Measurements from ENCODE around the gene TIMM17A. TPM values are rescaled to one million over a fixed set of nuclear protein-coding genes. Genes with fewer than 3 reads are reported as not detected.
A peak's percentile ranks its signal among the peaks of the same experiment; 100 is the strongest.

Gene TIMM17A
- polyA plus RNA-seq, 3 donors: 27.4 to 50.3 (median 45.4) TPM

DNA sequence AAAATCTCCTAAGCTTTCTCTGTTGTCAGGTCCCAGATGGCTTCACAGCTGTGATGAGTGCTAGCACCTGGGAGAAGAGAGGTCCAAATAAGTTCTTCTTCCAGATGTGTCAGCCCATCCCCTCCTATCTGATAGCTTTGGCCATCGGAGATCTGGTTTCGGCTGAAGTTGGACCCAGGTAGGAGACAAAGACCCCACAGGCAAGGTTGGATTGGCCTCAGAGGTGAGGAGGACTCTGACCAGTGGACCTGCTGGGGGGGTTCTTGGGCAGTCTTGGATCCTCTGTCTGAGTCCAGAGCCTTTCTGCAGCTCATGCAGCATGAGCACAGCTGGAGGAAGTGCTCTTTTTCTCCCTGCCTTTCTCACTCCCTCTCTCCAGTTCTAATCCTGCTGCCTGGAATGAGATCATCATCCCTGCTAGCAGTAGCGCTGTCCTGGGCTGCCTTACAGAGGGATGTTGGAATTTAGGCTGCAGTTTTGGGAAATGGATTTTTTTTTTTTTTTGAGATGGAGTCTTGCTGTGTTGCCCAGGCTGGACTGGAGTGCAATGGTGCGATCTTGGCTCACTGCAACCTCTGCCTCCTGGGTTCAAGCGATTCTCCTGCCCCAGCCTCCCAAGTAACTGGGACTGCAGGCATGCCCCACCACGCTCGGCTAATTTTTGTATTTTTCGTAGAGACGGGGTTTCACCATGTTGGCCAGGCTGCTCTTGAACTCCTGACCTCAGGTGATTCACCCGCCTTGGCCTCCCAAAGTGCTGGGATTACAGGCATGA lies 34.2 kb downstream of the TIMM17A start:
- no peak overlapping the region for H3K4me3 ChIP-seq (replicated peaks in 1 of 3; ENCODE audit: low read depth in 2 of 3, low read length in 3 of 3)
- peaks cover 95% of the 10 kb centered on the region for H4K20me1 ChIP-seq (ENCODE audit: insufficient read depth, low read length)
- Mint-ChIP-seq H3K27me3 (ENCODE audit: low read depth in 3 of 3) (peaks cover 0 to 2% (median 1%) of the 10 kb centered on the region in 3 donors), H3K9me3 (no peaks in the 10 kb centered on the region), H3K36me3 (peaks cover 68 to 88% of the 10 kb centered on the region in 2 donors), H3K27ac (peak overlapping the region in 2 of 7 donors; percentile 2 to 69), H3K4me1 (peaks cover 6% of the 10 kb centered on the region), H3K4me3 (no peak overlapping the region)
- no peak overlapping the region for H2AFZ ChIP-seq (ENCODE audit: insufficient read depth, low read depth, low read length, poor library complexity, severe bottlenecking)
- 100% methylated on average over 3 of the region's 10 CpGs for WGBS (ENCODE audit: insufficient coverage)
- H3K9ac ChIP-seq (ENCODE audit: insufficient read depth, low read length, poor library complexity, severe bottlenecking): no peak overlapping the region
- TF ChIP-seq, protein P1, sequence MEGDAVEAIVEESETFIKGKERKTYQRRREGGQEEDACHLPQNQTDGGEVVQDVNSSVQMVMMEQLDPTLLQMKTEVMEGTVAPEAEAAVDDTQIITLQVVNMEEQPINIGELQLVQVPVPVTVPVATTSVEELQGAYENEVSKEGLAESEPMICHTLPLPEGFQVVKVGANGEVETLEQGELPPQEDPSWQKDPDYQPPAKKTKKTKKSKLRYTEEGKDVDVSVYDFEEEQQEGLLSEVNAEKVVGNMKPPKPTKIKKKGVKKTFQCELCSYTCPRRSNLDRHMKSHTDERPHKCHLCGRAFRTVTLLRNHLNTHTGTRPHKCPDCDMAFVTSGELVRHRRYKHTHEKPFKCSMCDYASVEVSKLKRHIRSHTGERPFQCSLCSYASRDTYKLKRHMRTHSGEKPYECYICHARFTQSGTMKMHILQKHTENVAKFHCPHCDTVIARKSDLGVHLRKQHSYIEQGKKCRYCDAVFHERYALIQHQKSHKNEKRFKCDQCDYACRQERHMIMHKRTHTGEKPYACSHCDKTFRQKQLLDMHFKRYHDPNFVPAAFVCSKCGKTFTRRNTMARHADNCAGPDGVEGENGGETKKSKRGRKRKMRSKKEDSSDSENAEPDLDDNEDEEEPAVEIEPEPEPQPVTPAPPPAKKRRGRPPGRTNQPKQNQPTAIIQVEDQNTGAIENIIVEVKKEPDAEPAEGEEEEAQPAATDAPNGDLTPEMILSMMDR (IDR thresholded peaks at IDR 0.05): no peak
- no peaks in the 10 kb centered on the region for H3K27me3 ChIP-seq (ENCODE audit: control insufficient read depth in 2 of 2, insufficient read depth in 2 of 2, low read length in 2 of 2)
- H3K4me2 ChIP-seq (replicated peaks; ENCODE audit: extremely low read depth, low read length, poor library complexity, severe bottlenecking): no peak overlapping the region
- peaks cover 67 to 83% of the 10 kb centered on the region in 2 donors for H3K36me3 ChIP-seq (replicated peaks in 1 of 2; ENCODE audit: control insufficient read depth in 1 of 2, insufficient read depth in 2 of 2, low read length in 2 of 2)
- H3K27ac ChIP-seq (ENCODE audit: low read depth in 1 of 2, low read length in 2 of 2): no peak overlapping the region
- H3K4me1 ChIP-seq (ENCODE audit: control insufficient read depth in 1 of 2, insufficient read depth in 2 of 2, low read length in 2 of 2): no peaks in the 10 kb centered on the region
- peaks cover 48% of the 10 kb centered on the region for H3K79me2 ChIP-seq (ENCODE audit: insufficient read depth, low read length)
- H3K9me3 ChIP-seq (replicated peaks in 1 of 2; ENCODE audit: control insufficient read depth in 1 of 2, insufficient read depth in 1 of 2, low read length in 2 of 2): no peaks in the 10 kb centered on the region
- DNase-seq: no peak
- intact Hi-C loops (cut with micrococcal nuclease): no loop called here

DNA sequence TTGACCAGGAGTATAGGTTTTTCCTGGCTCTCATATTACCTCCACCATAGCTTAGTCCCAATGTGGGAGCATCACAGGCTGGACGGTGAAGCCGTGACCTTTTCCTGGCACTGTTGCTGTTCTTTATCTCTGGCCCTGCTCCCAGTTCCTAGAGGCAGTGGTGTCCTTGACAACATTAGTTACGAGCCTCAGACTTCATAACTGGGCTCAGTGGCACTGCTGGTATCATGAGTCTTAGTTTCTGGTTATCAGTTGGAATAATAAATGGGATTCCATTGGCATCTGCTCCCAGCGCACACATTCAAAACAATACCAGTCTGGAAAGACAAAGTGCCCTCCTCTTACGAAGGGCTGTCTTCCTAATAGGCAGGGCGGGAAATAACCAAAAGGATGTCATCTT lies 35.1 kb downstream of the TIMM17A start:
- no peak overlapping the region for H3K27ac Mint-ChIP-seq
- Histone ChIP-seq H3K36me3 (replicated peaks in 1 of 2; ENCODE audit: control insufficient read depth in 1 of 2, insufficient read depth in 2 of 2, low read length in 2 of 2) (peaks cover 71 to 92% of the 10 kb centered on the region in 2 donors), H3K27me3 (ENCODE audit: control insufficient read depth in 2 of 2, insufficient read depth in 2 of 2, low read length in 2 of 2) (no peaks in the 10 kb centered on the region), H3K9me3 (replicated peaks in 1 of 2; ENCODE audit: control insufficient read depth in 1 of 2, insufficient read depth in 1 of 2, low read length in 2 of 2) (no peaks in the 10 kb centered on the region), H3K9ac (ENCODE audit: insufficient read depth, low read length, poor library complexity, severe bottlenecking) (no peak overlapping the region), H3K27ac (ENCODE audit: low read depth in 1 of 2, low read length in 2 of 2) (no peak overlapping the region), H3K79me2 (ENCODE audit: insufficient read depth, low read length) (peaks cover 39% of the 10 kb centered on the region), H3K4me3 (replicated peaks in 1 of 3; ENCODE audit: low read depth in 2 of 3, low read length in 3 of 3) (no peak overlapping the region), H2AFZ (ENCODE audit: insufficient read depth, low read depth, low read length, poor library complexity, severe bottlenecking) (no peak overlapping the region), H4K20me1 (ENCODE audit: insufficient read depth, low read length) (peaks cover 95% of the 10 kb centered on the region), H3K4me2 (replicated peaks; ENCODE audit: extremely low read depth, low read length, poor library complexity, severe bottlenecking) (no peak overlapping the region), H3K4me1 (ENCODE audit: control insufficient read depth in 1 of 2, insufficient read depth in 2 of 2, low read length in 2 of 2) (no peaks in the 10 kb centered on the region)
- no peak overlapping the region for H3K4me3 Mint-ChIP-seq
- TF ChIP-seq, protein P1 (IDR thresholded peaks at IDR 0.05): no peak
- 100% methylated on average over 2 of the region's 6 CpGs for WGBS (ENCODE audit: insufficient coverage)
- intact Hi-C loops (cut with micrococcal nuclease): no loop called here
- H3K9me3 Mint-ChIP-seq: no peaks in the 10 kb centered on the region
- peaks cover 0 to 2% (median 1%) of the 10 kb centered on the region in 3 donors for H3K27me3 Mint-ChIP-seq (ENCODE audit: low read depth in 3 of 3)
- H3K36me3 Mint-ChIP-seq: peaks cover 75 to 92% of the 10 kb centered on the region in 2 donors
- no peak for DNase-seq
- peaks cover 3% of the 10 kb centered on the region for H3K4me1 Mint-ChIP-seq

All from CD14-positive monocyte (primary cell).